KMS-11 (cell line): ENCODE results near the gene CDH13.

Experiments
- H2AFZ ChIP-seq: fragments of 200-600 bp; sonication (generic); 2 replicates; pipeline ENCODE4 v1.6.1; 2016; ENCODE audit warnings: antibody characterized with exemption, mixed run types, low read depth
- H3K27ac ChIP-seq: fragments of 200-600 bp; sonication (generic); 2 replicates; pipeline ENCODE4 v1.6.1; 2016; ENCODE audit warnings: mild to moderate bottlenecking, mixed run types
- H3K27me3 ChIP-seq: fragments of 200-600 bp; sonication (generic); 2 replicates; pipeline ENCODE4 v1.6.1; 2017; ENCODE audit warnings: mild to moderate bottlenecking, low read depth, mixed run types, moderate library complexity; ENCODE audit not compliant: insufficient read depth
- H3K36me3 ChIP-seq: fragments of 200-600 bp; sonication (generic); 2 replicates; pipeline ENCODE4 v1.6.1; 2017; ENCODE audit warnings: mild to moderate bottlenecking, mixed run types; ENCODE audit not compliant: insufficient read depth
- H3K4me1 ChIP-seq: fragments of 200-600 bp; sonication (generic); 2 replicates; pipeline ENCODE4 v1.6.1; 2016; ENCODE audit warnings: mild to moderate bottlenecking, low read depth, mixed run types; ENCODE audit not compliant: poor library complexity, severe bottlenecking
- H3K4me2 ChIP-seq: fragments of 200-600 bp; sonication (generic); 2 replicates; pipeline ENCODE4 v1.7.0; 2016; ENCODE audit warnings: mild to moderate bottlenecking, mixed run types
- H3K4me3 ChIP-seq: fragments of 200-600 bp; sonication (generic); IDR thresholded peaks from 2 replicates; pipeline ENCODE4 v1.6.1; 2017; ENCODE audit warnings: low read depth, low read length, mixed read lengths; ENCODE audit not compliant: insufficient read depth
- H3K79me2 ChIP-seq: fragments of 200-600 bp; sonication (generic); 2 replicates; pipeline ENCODE4 v1.6.1; 2016; ENCODE audit warnings: low read depth, mixed run types; ENCODE audit not compliant: insufficient read depth
- H3K9ac ChIP-seq: fragments of 200-600 bp; sonication (generic); 2 replicates; pipeline ENCODE4 v1.6.1; 2016; ENCODE audit warnings: mild to moderate bottlenecking, mixed run types
- H4K20me1 ChIP-seq: fragments of 200-600 bp; sonication (generic); 2 replicates; pipeline ENCODE4 v1.6.1; 2016; ENCODE audit warnings: mild to moderate bottlenecking, mixed run types; ENCODE audit not compliant: insufficient read depth
- CTCF ChIP-seq: fragments of 200-600 bp; sonication (generic); conservative IDR thresholded peaks from 2 replicates; pipeline ENCODE4 v1.6.1; 2017; ENCODE audit warnings: low read depth, mild to moderate bottlenecking, antibody characterized with exemption, low read length, moderate library complexity, mixed read lengths

CDH13 gene

GRCh38 chr16:82963653-82964052 is 336.9 kb downstream of the CDH13 start:
- H2AFZ ChIP-seq, result no peak overlapping the region

GRCh38 chr16:82965808-82966207 is 339.0 kb downstream of the CDH13 start:
- Histone ChIP-seq H3K4me1 (no peaks in the 10 kb centered on the region), H3K9ac (no peak overlapping the region), H3K79me2 (no peaks in the 10 kb centered on the region), H3K4me3 (no peak overlapping the region), H2AFZ (no peak overlapping the region), H3K4me2 (no peak overlapping the region), H3K36me3 (no peaks in the 10 kb centered on the region), H3K27ac (no peak overlapping the region), H3K27me3 (no peaks in the 10 kb centered on the region), H4K20me1 (no peaks in the 10 kb centered on the region)
- TF ChIP-seq CTCF, result no peak

More at GRCh38 chr16:82963653-82964052, 336.9 kb downstream of the CDH13 start:
- no peak overlapping the region for H3K4me2 ChIP-seq
- H3K79me2 ChIP-seq, result no peaks in the 10 kb centered on the region
- no peaks in the 10 kb centered on the region for H3K4me1 ChIP-seq
- H3K4me3 ChIP-seq, result no peak overlapping the region
- no peaks in the 10 kb centered on the region for H3K36me3 ChIP-seq
- H3K27ac ChIP-seq, result no peak overlapping the region
- H3K9ac ChIP-seq, result no peak overlapping the region
- no peaks in the 10 kb centered on the region for H3K27me3 ChIP-seq
- no peaks in the 10 kb centered on the region for H4K20me1 ChIP-seq
- TF ChIP-seq CTCF, result no peak

- no peaks in the 10 kb centered on the region for H4K20me1 ChIP-seq
- no peak overlapping the region for H3K9ac ChIP-seq
- H2AFZ ChIP-seq, result no peak overlapping the region
- no peaks in the 10 kb centered on the region for H3K79me2 ChIP-seq
- H3K36me3 ChIP-seq, result no peaks in the 10 kb centered on the region
- no peak overlapping the region for H3K4me2 ChIP-seq
- TF ChIP-seq CTCF, result no peak
- H3K27me3 ChIP-seq, result no peaks in the 10 kb centered on the region
- H3K4me1 ChIP-seq, result no peaks in the 10 kb centered on the region
- no peak overlapping the region for H3K4me3 ChIP-seq
- no peak overlapping the region for H3K27ac ChIP-seq
These were observed 340.7 kb downstream of the CDH13 start for GRCh38 chr16:82967424-82967823.

GRCh38 chr16:82971126-82971525 is 344.4 kb downstream of the CDH13 start:
- no peaks in the 10 kb centered on the region for H3K27me3 ChIP-seq
- H3K4me1 ChIP-seq, result no peaks in the 10 kb centered on the region
- no peak overlapping the region for H2AFZ ChIP-seq
- no peak overlapping the region for H3K4me2 ChIP-seq
- H4K20me1 ChIP-seq, result no peaks in the 10 kb centered on the region
- H3K27ac ChIP-seq, result no peak overlapping the region
- no peak overlapping the region for H3K9ac ChIP-seq
- no peaks in the 10 kb centered on the region for H3K36me3 ChIP-seq
- no peak for TF ChIP-seq CTCF
- no peak overlapping the region for H3K4me3 ChIP-seq
- no peaks in the 10 kb centered on the region for H3K79me2 ChIP-seq
